Measurements from ENCODE around the gene TSPAN32.

The TSPAN32 gene

DNA sequence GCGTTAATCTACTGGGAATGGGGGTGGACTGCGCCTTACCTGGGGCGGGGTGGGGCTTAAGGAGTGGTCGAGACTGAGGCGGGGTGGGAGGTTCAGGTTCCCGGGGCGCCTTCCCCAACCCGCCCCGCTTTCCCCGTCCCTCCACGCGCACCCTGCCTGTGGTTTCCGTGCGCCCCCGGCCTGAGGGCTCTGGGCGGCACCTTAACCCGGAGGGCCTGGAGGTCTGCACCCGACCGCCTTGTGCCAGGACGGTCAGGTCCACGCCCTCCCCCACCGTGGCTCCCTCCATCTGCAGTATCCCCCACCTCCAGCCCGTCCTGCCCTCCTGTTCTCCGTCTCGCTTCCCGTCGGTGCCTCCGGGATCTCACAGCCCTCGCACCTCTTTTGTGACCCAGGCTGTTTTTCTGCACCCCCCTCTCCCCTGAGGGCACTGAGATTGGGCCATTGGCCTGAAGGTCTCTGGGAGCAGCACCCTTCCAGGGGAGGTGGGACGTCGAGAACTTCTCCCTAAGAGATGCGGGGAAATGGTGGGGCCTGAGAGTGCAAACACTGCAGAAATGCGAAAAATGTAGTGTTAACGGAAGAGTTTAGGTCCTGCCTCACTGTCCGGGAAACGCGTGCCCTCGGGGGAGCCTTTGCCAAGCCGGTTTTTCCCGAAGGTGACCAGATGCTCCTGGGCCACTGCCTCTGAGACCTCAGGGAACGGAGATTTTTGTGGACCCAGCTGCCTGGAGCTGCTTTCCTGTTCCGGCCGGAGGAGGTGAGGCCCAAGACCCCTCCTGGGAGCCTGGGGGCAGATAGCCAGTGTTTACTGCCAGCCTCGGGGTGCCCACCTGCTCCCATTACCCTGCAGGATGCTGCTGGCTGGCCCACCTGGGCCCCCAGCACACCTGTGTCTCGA, 30.2 kb upstream of the TSPAN32 start:
- Histone ChIP-seq H3K27me3 (ENCODE audit: insufficient read depth, poor library complexity, severe bottlenecking) (peaks cover 19% of the 10 kb centered on the region), H3K4me3 (replicated peaks; ENCODE audit: insufficient read depth, low read length) (no peak overlapping the region), H3K27ac (replicated peaks) (no peak overlapping the region)
- no peak for DNase-seq (ENCODE audit: low read depth in 1 of 2, low spot score in 1 of 2)
- TF ChIP-seq, protein P1, sequence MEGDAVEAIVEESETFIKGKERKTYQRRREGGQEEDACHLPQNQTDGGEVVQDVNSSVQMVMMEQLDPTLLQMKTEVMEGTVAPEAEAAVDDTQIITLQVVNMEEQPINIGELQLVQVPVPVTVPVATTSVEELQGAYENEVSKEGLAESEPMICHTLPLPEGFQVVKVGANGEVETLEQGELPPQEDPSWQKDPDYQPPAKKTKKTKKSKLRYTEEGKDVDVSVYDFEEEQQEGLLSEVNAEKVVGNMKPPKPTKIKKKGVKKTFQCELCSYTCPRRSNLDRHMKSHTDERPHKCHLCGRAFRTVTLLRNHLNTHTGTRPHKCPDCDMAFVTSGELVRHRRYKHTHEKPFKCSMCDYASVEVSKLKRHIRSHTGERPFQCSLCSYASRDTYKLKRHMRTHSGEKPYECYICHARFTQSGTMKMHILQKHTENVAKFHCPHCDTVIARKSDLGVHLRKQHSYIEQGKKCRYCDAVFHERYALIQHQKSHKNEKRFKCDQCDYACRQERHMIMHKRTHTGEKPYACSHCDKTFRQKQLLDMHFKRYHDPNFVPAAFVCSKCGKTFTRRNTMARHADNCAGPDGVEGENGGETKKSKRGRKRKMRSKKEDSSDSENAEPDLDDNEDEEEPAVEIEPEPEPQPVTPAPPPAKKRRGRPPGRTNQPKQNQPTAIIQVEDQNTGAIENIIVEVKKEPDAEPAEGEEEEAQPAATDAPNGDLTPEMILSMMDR (IDR thresholded peaks at IDR 0.05; ENCODE audit: insufficient read depth, low read length): no peak

DNA sequence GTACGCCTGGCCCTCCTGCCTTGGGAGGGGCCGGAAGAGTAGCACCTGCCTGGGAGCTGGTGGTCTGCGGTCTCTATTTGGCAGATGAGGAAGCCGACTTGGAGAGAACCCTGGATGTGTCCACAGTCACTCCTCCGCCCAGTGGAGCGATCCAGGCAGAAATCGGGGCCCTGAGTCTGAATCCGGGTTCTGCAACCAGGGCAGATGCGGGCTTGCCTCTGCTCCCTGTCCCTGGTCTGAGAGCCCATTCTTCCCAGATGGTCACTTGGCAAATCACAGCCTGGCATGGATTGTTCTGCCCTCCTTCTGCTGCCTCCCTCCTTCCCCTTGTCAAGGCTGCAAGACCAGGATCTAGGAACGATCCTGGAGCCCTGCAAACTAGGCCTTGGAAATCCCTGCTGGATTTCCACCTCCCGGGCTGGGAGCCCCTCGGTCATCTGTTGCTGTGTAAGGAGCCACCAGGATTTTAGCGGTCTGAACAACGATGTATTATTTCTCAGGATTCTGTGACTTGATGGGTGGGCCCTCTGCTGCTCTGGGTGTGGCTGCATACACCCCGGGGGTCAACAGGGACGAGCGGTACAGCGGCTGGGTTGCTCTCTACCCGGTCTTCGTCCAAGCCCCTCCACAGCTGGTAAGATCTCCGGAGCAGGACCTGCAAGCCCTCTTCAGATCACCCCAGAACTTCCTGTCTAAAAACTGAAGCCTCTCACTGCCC, 29.4 kb upstream of the TSPAN32 start:
- Histone ChIP-seq H3K27me3 (ENCODE audit: insufficient read depth, poor library complexity, severe bottlenecking) (peaks cover 19% of the 10 kb centered on the region), H3K27ac (replicated peaks) (no peak overlapping the region), H3K4me3 (replicated peaks; ENCODE audit: insufficient read depth, low read length) (no peak overlapping the region)
- DNase-seq (ENCODE audit: low read depth in 1 of 2, low spot score in 1 of 2): no peak
- no peak for TF ChIP-seq GABPA (IDR thresholded peaks at IDR 0.05; ENCODE audit: low read depth)

DNA sequence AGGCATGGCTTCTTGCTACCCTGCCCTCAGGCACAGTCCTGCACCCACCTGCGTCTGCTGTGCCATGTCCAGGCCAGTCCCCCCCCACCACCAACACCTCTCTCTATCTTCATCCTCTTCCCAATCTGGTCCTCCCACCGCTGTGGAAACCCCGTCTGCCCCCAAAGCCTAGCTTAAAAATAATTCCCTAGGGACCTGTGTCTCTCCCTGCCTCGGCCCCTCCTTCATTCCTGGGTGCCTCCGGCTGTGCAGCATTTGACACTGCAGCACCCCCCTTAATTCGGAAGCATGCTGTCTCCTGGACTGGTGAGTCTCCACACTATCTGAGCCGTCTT, 28.9 kb upstream of the TSPAN32 start:
- H3K4me3 ChIP-seq (replicated peaks; ENCODE audit: insufficient read depth, low read length): no peak overlapping the region
- TF ChIP-seq SPI1 (IDR thresholded peaks at IDR 0.05; ENCODE audit: borderline replicate concordance, low read depth): no peak
- TF ChIP-seq GABPA (IDR thresholded peaks at IDR 0.05; ENCODE audit: low read depth): no peak
- TF ChIP-seq, protein P1 (IDR thresholded peaks at IDR 0.05; ENCODE audit: insufficient read depth, low read length): no peak
- TF ChIP-seq, protein P2, sequence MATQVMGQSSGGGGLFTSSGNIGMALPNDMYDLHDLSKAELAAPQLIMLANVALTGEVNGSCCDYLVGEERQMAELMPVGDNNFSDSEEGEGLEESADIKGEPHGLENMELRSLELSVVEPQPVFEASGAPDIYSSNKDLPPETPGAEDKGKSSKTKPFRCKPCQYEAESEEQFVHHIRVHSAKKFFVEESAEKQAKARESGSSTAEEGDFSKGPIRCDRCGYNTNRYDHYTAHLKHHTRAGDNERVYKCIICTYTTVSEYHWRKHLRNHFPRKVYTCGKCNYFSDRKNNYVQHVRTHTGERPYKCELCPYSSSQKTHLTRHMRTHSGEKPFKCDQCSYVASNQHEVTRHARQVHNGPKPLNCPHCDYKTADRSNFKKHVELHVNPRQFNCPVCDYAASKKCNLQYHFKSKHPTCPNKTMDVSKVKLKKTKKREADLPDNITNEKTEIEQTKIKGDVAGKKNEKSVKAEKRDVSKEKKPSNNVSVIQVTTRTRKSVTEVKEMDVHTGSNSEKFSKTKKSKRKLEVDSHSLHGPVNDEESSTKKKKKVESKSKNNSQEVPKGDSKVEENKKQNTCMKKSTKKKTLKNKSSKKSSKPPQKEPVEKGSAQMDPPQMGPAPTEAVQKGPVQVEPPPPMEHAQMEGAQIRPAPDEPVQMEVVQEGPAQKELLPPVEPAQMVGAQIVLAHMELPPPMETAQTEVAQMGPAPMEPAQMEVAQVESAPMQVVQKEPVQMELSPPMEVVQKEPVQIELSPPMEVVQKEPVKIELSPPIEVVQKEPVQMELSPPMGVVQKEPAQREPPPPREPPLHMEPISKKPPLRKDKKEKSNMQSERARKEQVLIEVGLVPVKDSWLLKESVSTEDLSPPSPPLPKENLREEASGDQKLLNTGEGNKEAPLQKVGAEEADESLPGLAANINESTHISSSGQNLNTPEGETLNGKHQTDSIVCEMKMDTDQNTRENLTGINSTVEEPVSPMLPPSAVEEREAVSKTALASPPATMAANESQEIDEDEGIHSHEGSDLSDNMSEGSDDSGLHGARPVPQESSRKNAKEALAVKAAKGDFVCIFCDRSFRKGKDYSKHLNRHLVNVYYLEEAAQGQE (IDR thresholded peaks at IDR 0.05; ENCODE audit: insufficient replicate concordance, low read depth): no peak
- TF ChIP-seq POLR2AphosphoS5 (IDR thresholded peaks at IDR 0.05; ENCODE audit: low read depth): no peak
- DNase-seq (ENCODE audit: low read depth in 1 of 2, low spot score in 1 of 2): no peak
- H3K27me3 ChIP-seq (ENCODE audit: insufficient read depth, poor library complexity, severe bottlenecking): peaks cover 19% of the 10 kb centered on the region
- no peak overlapping the region for H3K27ac ChIP-seq (replicated peaks)

DNA sequence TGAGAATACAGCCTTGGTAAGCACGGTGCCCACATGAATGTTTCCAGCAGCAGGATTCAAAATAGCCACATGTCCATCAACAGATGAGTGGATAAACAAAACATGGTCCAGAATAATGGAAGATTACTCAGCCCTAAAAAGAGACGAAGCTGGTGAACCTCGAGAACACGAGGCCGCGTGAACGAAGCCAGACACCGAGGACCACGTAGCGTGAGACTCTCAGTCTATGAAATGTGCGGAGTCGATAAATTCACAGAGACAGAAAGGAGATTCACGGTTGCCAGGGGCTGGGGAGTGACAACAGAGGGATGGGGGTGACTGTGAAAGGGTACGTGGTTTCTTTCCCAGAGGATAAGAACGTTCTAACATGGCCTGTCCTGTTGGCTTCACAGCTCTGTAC, 28.5 kb upstream of the TSPAN32 start:
- H3K4me3 ChIP-seq (replicated peaks; ENCODE audit: insufficient read depth, low read length): no peak overlapping the region
- H3K27me3 ChIP-seq (ENCODE audit: insufficient read depth, poor library complexity, severe bottlenecking): peaks cover 19% of the 10 kb centered on the region
- no peak for DNase-seq (ENCODE audit: low read depth in 1 of 2, low spot score in 1 of 2)
- no peak overlapping the region for H3K27ac ChIP-seq (replicated peaks)
- no peak for TF ChIP-seq SPI1 (IDR thresholded peaks at IDR 0.05; ENCODE audit: borderline replicate concordance, low read depth)
- TF ChIP-seq, protein P1 (IDR thresholded peaks at IDR 0.05; ENCODE audit: insufficient read depth, low read length): no peak
- TF ChIP-seq, protein P2 (IDR thresholded peaks at IDR 0.05; ENCODE audit: insufficient replicate concordance, low read depth): no peak
- no peak for TF ChIP-seq POLR2AphosphoS5 (IDR thresholded peaks at IDR 0.05; ENCODE audit: low read depth)
- no peak for TF ChIP-seq GABPA (IDR thresholded peaks at IDR 0.05; ENCODE audit: low read depth)
